PC-3 (cell line): ENCODE results near the gene CST4. TPM values are rescaled to one million over a fixed set of nuclear protein-coding genes. Genes with fewer than 3 reads are reported as not detected.

Experiments used
- ATAC-seq: fragments of 200-7000 bp; cut with Tn5 transposase; 2 replicates; pipeline ENCODE4 v1.9.1; 2020; ENCODE audit warnings: mild to moderate bottlenecking, moderate library complexity
- BruUV-seq: library from RNA; stranded (reverse); fragments of 400-500 nt; replicated peaks from 2 replicates; lab custom pipeline; 2021; lab: Mats Ljungman, UMichigan
- CTCF ChIA-PET: fragments of 300-600 bp; sonication (Branson Sonifier 250); formaldehyde crosslinking; loops from one replicate; lab custom pipeline; 2022; ENCODE audit warnings: antibody characterized with exemption; lab: Charles Lee
- POLR2A ChIA-PET: fragments of 300-600 bp; sonication (Branson Sonifier 250); formaldehyde crosslinking; loops from one replicate; lab custom pipeline; 2022; ENCODE audit warnings: antibody characterized with exemption; ENCODE audit not compliant: unreplicated experiment; lab: Charles Lee
- DNase-seq: peaks from one replicate; pipeline ENCODE4 v3.0.0-alpha.2; 2015
- H2AFZ ChIP-seq: fragments of 300-600 bp; sonication (generic); 2 replicates; pipeline ENCODE4 v1.6.0; 2016; ENCODE audit warnings: antibody characterized with exemption, low read length
- H3F3A ChIP-seq: fragments of 300-600 bp; sonication (generic); one replicate; pipeline ENCODE4 v1.6.0; 2017; ENCODE audit warnings: antibody characterized with exemption, low read length, control low read depth, mild to moderate bottlenecking; ENCODE audit not compliant: unreplicated experiment
- H3K27ac ChIP-seq: fragments of 300-600 bp; sonication (generic); 2 replicates; pipeline ENCODE4 v1.5.1; 2016; ENCODE audit warnings: mild to moderate bottlenecking, low read length
- H3K27me3 ChIP-seq: fragments of 300-600 bp; sonication (generic); 2 replicates; pipeline ENCODE4 v1.6.1; 2016; ENCODE audit warnings: low read length, mixed read lengths
- H3K36me3 ChIP-seq: fragments of 300-600 bp; sonication (generic); 2 replicates; pipeline ENCODE4 v1.6.1; 2016; ENCODE audit warnings: low read depth, mixed run types, low read length, mixed read lengths
- H3K4me1 ChIP-seq: fragments of 300-600 bp; sonication (generic); 2 replicates; pipeline ENCODE4 v1.5.1; 2016; ENCODE audit warnings: low read length; ENCODE audit not compliant: insufficient read depth
- H3K4me2 ChIP-seq: fragments of 300-600 bp; sonication (generic); 2 replicates; pipeline ENCODE4 v1.6.0; 2016; ENCODE audit warnings: low read length
- H3K4me3 ChIP-seq: fragments of 300-600 bp; sonication (generic); 2 replicates; pipeline ENCODE4 v1.5.1; 2016; ENCODE audit warnings: mild to moderate bottlenecking, low read length, mixed read lengths
- H3K79me2 ChIP-seq: fragments of 300-600 bp; sonication (generic); 2 replicates; pipeline ENCODE4 v1.6.1; 2017; ENCODE audit warnings: low read length, mixed read lengths
- H3K9ac ChIP-seq: fragments of 300-600 bp; sonication (generic); 2 replicates; pipeline ENCODE4 v1.6.0; 2016; ENCODE audit warnings: mild to moderate bottlenecking, low read length
- H3K9me2 ChIP-seq: fragments of 300-600 bp; sonication (generic); replicated peaks from 2 replicates; pipeline ENCODE4 v1.6.1; 2016; ENCODE audit warnings: mixed run types, low read length, mixed read lengths
- H3K9me3 ChIP-seq: fragments of 300-600 bp; sonication (generic); 2 replicates; pipeline ENCODE4 v1.6.1; 2016; ENCODE audit warnings: low read length, mixed read lengths
- H4K20me1 ChIP-seq: fragments of 300-600 bp; sonication (generic); 2 replicates; pipeline ENCODE4 v1.6.1; 2016; ENCODE audit warnings: low read length, mixed read lengths
- CTCF ChIP-seq: fragments of 300-600 bp; sonication (generic); conservative IDR thresholded peaks from 2 replicates; pipeline ENCODE4 v1.5.1; 2017; ENCODE audit warnings: antibody characterized with exemption, low read depth, mild to moderate bottlenecking, low read length
- EZH2 ChIP-seq: fragments of 300-600 bp; sonication (generic); IDR thresholded peaks from one replicate; pipeline ENCODE4 v1.6.1; 2017; ENCODE audit warnings: antibody characterized with exemption, mild to moderate bottlenecking, low read length; ENCODE audit not compliant: unreplicated experiment
- EZH2phosphoT487 ChIP-seq: fragments of 300-600 bp; sonication (generic); IDR thresholded peaks from 2 replicates; pipeline ENCODE4 v1.6.1; 2018; ENCODE audit warnings: mild to moderate bottlenecking, antibody characterized with exemption, low read length, borderline replicate concordance
- intact Hi-C: fragments of 100-400 bp; cut with micrococcal nuclease; formaldehyde crosslinking; loops from 2 replicates; pipeline ENCODE4 v1.9.0; 2023
- total RNA-seq: library from RNA; depleted of rRNA; stranded (reverse); fragments of >200 nt; gene quantifications from 2 replicates; pipeline ENCODE4 v1.2.3, GENCODE V29; 2014

Gene CST4
- total RNA-seq, 1 experiment from 2014 or later: 0.98 TPM

- intact Hi-C loops: no loop called here
- Histone ChIP-seq H3K27ac (no peak overlapping the region), H3K9ac (no peak overlapping the region), H3F3A (no peaks in the 10 kb centered on the region), H3K79me2 (no peaks in the 10 kb centered on the region), H3K27me3 (no peaks in the 10 kb centered on the region), H2AFZ (no peak overlapping the region), H3K36me3 (no peaks in the 10 kb centered on the region), H3K9me3 (no peaks in the 10 kb centered on the region), H3K4me2 (no peak overlapping the region), H3K9me2 (no peaks in the 10 kb centered on the region), H4K20me1 (no peaks in the 10 kb centered on the region), H3K4me1 (peaks cover 12% of the 10 kb centered on the region), H3K4me3 (no peak overlapping the region)
- ATAC-seq (no peak), DNase-seq (no peak)
- ChIA-PET CTCF (no interaction called here), POLR2A (no interaction called here)
- BruUV-seq: no TSS peak
- TF ChIP-seq EZH2 (no peak), EZH2phosphoT487 (no peak), CTCF (no peak)
Observed at GRCh38 chr20:23645575-23645974, 43.3 kb downstream of the CST4 start.

- Histone ChIP-seq H3K9me2 (no peaks in the 10 kb centered on the region), H3K4me2 (no peak overlapping the region), H3K4me1 (peaks cover 17% of the 10 kb centered on the region), H3F3A (no peaks in the 10 kb centered on the region), H3K27ac (no peak overlapping the region), H3K9me3 (no peaks in the 10 kb centered on the region), H3K79me2 (no peaks in the 10 kb centered on the region), H3K36me3 (no peaks in the 10 kb centered on the region), H4K20me1 (no peaks in the 10 kb centered on the region), H2AFZ (no peak overlapping the region), H3K27me3 (no peaks in the 10 kb centered on the region), H3K9ac (no peak overlapping the region), H3K4me3 (no peak overlapping the region)
- BruUV-seq: no TSS peak
- intact Hi-C loops: no loop called here
- no peak for DNase-seq
- POLR2A ChIA-PET: no interaction called here
- TF ChIP-seq EZH2 (no peak), EZH2phosphoT487 (no peak), CTCF (no peak)
- no peak for ATAC-seq
- CTCF ChIA-PET: interaction anchor here (0.6 kb wide), 1 partner anchor 1030 kb away, joined by 8 read pairs; no protein-coding TSS in a partner anchor
Observed at GRCh38 chr20:23644164-23644563, 44.7 kb downstream of the CST4 start.

GRCh38 chr20:23643659-23644058 lies 45.2 kb downstream of the CST4 start:
- DNase-seq (no peak), ATAC-seq (no peak)
- H3K9me2 ChIP-seq: no peaks in the 10 kb centered on the region
- H2AFZ ChIP-seq: no peak overlapping the region
- H3K4me1 ChIP-seq: peaks cover 17% of the 10 kb centered on the region
- CTCF ChIA-PET: no interaction called here
- H4K20me1 ChIP-seq: no peaks in the 10 kb centered on the region
- H3K4me3 ChIP-seq: no peak overlapping the region
- no peaks in the 10 kb centered on the region for H3K27me3 ChIP-seq
- no TSS peak for BruUV-seq
- H3K9me3 ChIP-seq: no peaks in the 10 kb centered on the region
- H3F3A ChIP-seq: no peaks in the 10 kb centered on the region
- H3K4me2 ChIP-seq: no peak overlapping the region
- intact Hi-C loops: no loop called here
- H3K9ac ChIP-seq: no peak overlapping the region
- H3K36me3 ChIP-seq: no peaks in the 10 kb centered on the region
- no peak overlapping the region for H3K27ac ChIP-seq
- no peak for TF ChIP-seq EZH2phosphoT487
- no peak for TF ChIP-seq CTCF
- no peak for TF ChIP-seq EZH2
- no peaks in the 10 kb centered on the region for H3K79me2 ChIP-seq
- POLR2A ChIA-PET: no interaction called here
